SK-N-SH (cell line): ENCODE data around the gene RREB1. TPM values are rescaled to one million over a fixed set of nuclear protein-coding genes. Genes with fewer than 3 reads are reported as not detected.

Experiments used
- CTCF ChIA-PET: fragments of 300-600, 350-600 bp; formaldehyde crosslinking; extraction: SDS; loops from one replicate; lab custom pipeline; 2021; lab: Yijun Ruan, JAX
- POLR2A ChIA-PET: fragments of 350-600 bp; sonication (Branson Sonifier 250); formaldehyde crosslinking; extraction: SDS; loops from one replicate; lab custom pipeline; 2020; ENCODE audit warnings: antibody characterized with exemption, inconsistent platforms; lab: Yijun Ruan, JAX
- DNase-seq: peaks from one replicate; pipeline ENCODE4 v3.0.0; 2012
- H2AFZ ChIP-seq: fragments of 200-600 bp; sonication (generic); 2 replicates; pipeline ENCODE4 v1.8.1; 2016; ENCODE audit warnings: antibody characterized with exemption, mild to moderate bottlenecking, low read depth
- H3F3A ChIP-seq: fragments of 200-600 bp; sonication (generic); replicated peaks from 2 replicates; pipeline ENCODE3; 2016; ENCODE audit warnings: antibody characterized with exemption, mild to moderate bottlenecking; ENCODE audit not compliant: insufficient read depth
- H3K27ac ChIP-seq, 2 experiments: fragments of 200-500 bp in 1 of 2; fragments of 200-600 bp in 1 of 2; sonication (Bioruptor generic) in 1 of 2; sonication (generic), shearing (Covaris generic) in 1 of 2; 2 replicates each; pipeline versions ENCODE4 v1.5.1 to v1.6.1; 2014 to 2016; ENCODE audit warnings: low read depth in 2 of 2, inconsistent platforms in 1 of 2, low read length in 1 of 2, mild to moderate bottlenecking in 1 of 2, mixed read lengths in 1 of 2
- H3K27me3 ChIP-seq: fragments of 200-600 bp; sonication (generic), shearing (Covaris generic); 2 replicates; pipeline ENCODE4 v1.6.1; 2016; ENCODE audit warnings: mixed run types; ENCODE audit not compliant: insufficient read depth
- H3K36me3 ChIP-seq, 2 experiments: fragments of 200-500 bp in 1 of 2; fragments of 200-600 bp in 1 of 2; sonication (Bioruptor generic) in 1 of 2; sonication (generic) in 1 of 2; replicated peaks in 1 of 2; 2 replicates each; pipeline versions ENCODE3 to v1.5.1; 2014 to 2016; ENCODE audit warnings: low read length in 1 of 2, mild to moderate bottlenecking in 1 of 2; ENCODE audit not compliant: insufficient read depth in 2 of 2, control insufficient read depth in 1 of 2
- H3K4me1 ChIP-seq, 2 experiments: fragments of 200-500 bp in 1 of 2; fragments of 200-600 bp in 1 of 2; sonication (Bioruptor generic) in 1 of 2; sonication (generic), shearing (Covaris generic) in 1 of 2; 2 replicates each; pipeline versions ENCODE4 v1.5.1 to v1.6.1; 2014 to 2016; ENCODE audit warnings: low read depth in 1 of 2, low read length in 1 of 2, mixed run types in 1 of 2; ENCODE audit not compliant: insufficient read depth in 2 of 2, control insufficient read depth in 1 of 2
- H3K4me2 ChIP-seq: fragments of 200-600 bp; sonication (generic), shearing (Covaris generic); 2 replicates; pipeline ENCODE4 v1.6.1; 2017; ENCODE audit warnings: mixed run types
- H3K4me3 ChIP-seq, 2 experiments: fragments of 200-500 bp in 1 of 2; fragments of 200-600 bp in 1 of 2; sonication (Bioruptor generic) in 1 of 2; sonication (generic), shearing (Covaris generic) in 1 of 2; 2 replicates each; pipeline versions ENCODE4 v1.5.1 to v1.8.1; 2014 to 2016; ENCODE audit warnings: low read depth in 2 of 2, inconsistent platforms in 1 of 2, low read length in 1 of 2, mild to moderate bottlenecking in 1 of 2, mixed read lengths in 1 of 2, moderate library complexity in 1 of 2
- H3K79me2 ChIP-seq: fragments of 200-600 bp; sonication (generic); 2 replicates; pipeline ENCODE4 v1.8.1; 2017; ENCODE audit warnings: mild to moderate bottlenecking; ENCODE audit not compliant: insufficient read depth
- H3K9ac ChIP-seq: fragments of 200-600 bp; sonication (generic); 2 replicates; pipeline ENCODE4 v1.6.1; 2017; ENCODE audit warnings: mixed run types
- H3K9me2 ChIP-seq: fragments of 200-600 bp; sonication (generic); 2 replicates; pipeline ENCODE4 v1.6.1; 2017; ENCODE audit warnings: mixed run types
- H3K9me3 ChIP-seq: fragments of 200-600 bp; sonication (generic); 2 replicates; pipeline ENCODE4 v1.6.1; 2017; ENCODE audit warnings: mixed run types, mild to moderate bottlenecking, moderate library complexity
- H4K20me1 ChIP-seq: fragments of 200-600 bp; sonication (generic); 2 replicates; pipeline ENCODE4 v1.6.1; 2017; ENCODE audit warnings: mild to moderate bottlenecking, mixed run types; ENCODE audit not compliant: insufficient read depth
- EP300 ChIP-seq, 2 experiments: IDR thresholded peaks; 2 replicates each; pipeline versions ENCODE4 v1.4.0 to v1.6.1; 2012; ENCODE audit warnings: borderline replicate concordance in 1 of 2, low read depth in 1 of 2, low read length in 1 of 2
- EZH2phosphoT487 ChIP-seq: fragments of 200-600 bp; sonication (generic); IDR thresholded peaks from 2 replicates; pipeline ENCODE4 v1.6.1; 2017; ENCODE audit warnings: low read depth, mixed run types, mild to moderate bottlenecking, antibody characterized with exemption, moderate library complexity, borderline replicate concordance
- FOXJ3 ChIP-seq: sonication (generic); formaldehyde crosslinking; IDR thresholded peaks from 2 replicates; pipeline ENCODE4 v1.5.1; 2020; ENCODE audit warnings: mild to moderate bottlenecking, missing genetic modification reagents
- FOXM1 ChIP-seq: IDR thresholded peaks from 2 replicates; pipeline ENCODE4 v1.4.0; 2012; ENCODE audit warnings: low read depth, mild to moderate bottlenecking
- GABPA ChIP-seq: IDR thresholded peaks from 2 replicates; pipeline ENCODE4 v1.4.0; 2012; ENCODE audit warnings: low read depth, mild to moderate bottlenecking
- JUND ChIP-seq: IDR thresholded peaks from 2 replicates; pipeline ENCODE4 v1.4.0; 2012
- MEF2A ChIP-seq: IDR thresholded peaks from 2 replicates; pipeline ENCODE4 v1.4.0; 2012; ENCODE audit warnings: low read depth, borderline replicate concordance
- MXI1 ChIP-seq: IDR thresholded peaks from 2 replicates; pipeline ENCODE4 v1.6.1; 2012; ENCODE audit warnings: mild to moderate bottlenecking, low read depth, low read length, improper control_type of control experiment
- NFIC ChIP-seq: IDR thresholded peaks from 2 replicates; pipeline ENCODE4 v1.4.0; 2012; ENCODE audit warnings: borderline replicate concordance
- NRF1 ChIP-seq: IDR thresholded peaks from 2 replicates; pipeline ENCODE4 v1.6.1; 2012; ENCODE audit warnings: low read depth, mild to moderate bottlenecking, low read length
- POLR2AphosphoS5 ChIP-seq: IDR thresholded peaks from 2 replicates; pipeline ENCODE4 v1.6.1; 2012; ENCODE audit warnings: low read depth, low read length
- RCOR1 ChIP-seq: fragments of 150-350 bp; IDR thresholded peaks from 2 replicates; pipeline ENCODE4 v1.6.1; 2017; ENCODE audit warnings: antibody characterized with exemption, low read length
- REST ChIP-seq: IDR thresholded peaks from 2 replicates; pipeline ENCODE4 v1.6.1; 2012; ENCODE audit warnings: mild to moderate bottlenecking, low read depth, low read length, moderate library complexity
- RFX5 ChIP-seq: IDR thresholded peaks from 2 replicates; pipeline ENCODE4 v1.6.1; 2012; ENCODE audit warnings: mild to moderate bottlenecking, improper control_type of control experiment, low read length
- RXRA ChIP-seq: IDR thresholded peaks from 2 replicates; pipeline ENCODE4 v1.4.0; 2012; ENCODE audit warnings: low read depth, mild to moderate bottlenecking, borderline replicate concordance
- SMC3 ChIP-seq: IDR thresholded peaks from 2 replicates; pipeline ENCODE4 v1.6.1; 2012; ENCODE audit warnings: low read depth, low read length, improper control_type of control experiment
- TCF12 ChIP-seq: IDR thresholded peaks from 2 replicates; pipeline ENCODE4 v1.4.0; 2012
- TEAD4 ChIP-seq: IDR thresholded peaks from 2 replicates; pipeline ENCODE4 v1.4.0; 2012; ENCODE audit warnings: mild to moderate bottlenecking, borderline replicate concordance; ENCODE audit not compliant: insufficient read depth
- YY1 ChIP-seq: IDR thresholded peaks from 2 replicates; pipeline ENCODE4 v1.4.0; 2012; ENCODE audit warnings: low read depth, mild to moderate bottlenecking
- WGBS: methylation state at CpG from one replicate; pipeline ENCODE4 v1.1.6; 2017; ENCODE audit warnings: low lambda C conversion rate; 5-methylcytosine and 5-hydroxymethylcytosine counted together
- polyA plus RNA-seq, 3 experiments: library from polyadenylated mRNA; depleted of rRNA; stranded (reverse); fragments of >200 nt; gene quantifications; 2 replicates each; pipeline ENCODE4 v1.2.3, GENCODE V29; 2012
- TF ChIP-seq, protein P1 (sequence below): fragments of 200-600 bp; sonication (generic); IDR thresholded peaks from 2 replicates; pipeline ENCODE4 v1.6.1; 2017; ENCODE audit warnings: antibody characterized with exemption, mild to moderate bottlenecking, moderate library complexity
- TF ChIP-seq, protein P2 (sequence below): IDR thresholded peaks from 2 replicates; pipeline ENCODE4 v1.4.0; 2012; ENCODE audit warnings: low read depth, borderline replicate concordance

The RREB1 gene
- polyA plus RNA-seq, 1 of the 3 experiments (the other 2 are of a cell fraction) = 2.0 TPM

GRCh38 chr6:7127680-7128079 lies 19.9 kb downstream of the RREB1 start:
- H3K4me2 ChIP-seq = no peak overlapping the region
- no peaks in the 10 kb centered on the region for H3K4me1 ChIP-seq
- H3K27ac ChIP-seq = no peak overlapping the region
- no peak for DNase-seq
- ChIA-PET CTCF (no interaction called here), POLR2A (no interaction called here)
- H3K9me3 ChIP-seq = no peaks in the 10 kb centered on the region
- H4K20me1 ChIP-seq = peaks cover 55% of the 10 kb centered on the region
- no peak overlapping the region for H3K4me3 ChIP-seq
- H2AFZ ChIP-seq = no peak overlapping the region
- no peaks in the 10 kb centered on the region for H3K9me2 ChIP-seq
- WGBS = 49% methylated on average over 4 of the region's 5 CpGs
- H3K9ac ChIP-seq = no peak overlapping the region
- TF ChIP-seq FOXM1 (no peak), NRF1 (no peak), RCOR1 (no peak), MXI1 (no peak), MEF2A (no peak), SMC3 (no peak), POLR2AphosphoS5 (no peak), TEAD4 (no peak), RXRA (no peak), EZH2phosphoT487 (no peak), GABPA (no peak), YY1 (no peak), RFX5 (no peak)
- TF ChIP-seq, protein P1, sequence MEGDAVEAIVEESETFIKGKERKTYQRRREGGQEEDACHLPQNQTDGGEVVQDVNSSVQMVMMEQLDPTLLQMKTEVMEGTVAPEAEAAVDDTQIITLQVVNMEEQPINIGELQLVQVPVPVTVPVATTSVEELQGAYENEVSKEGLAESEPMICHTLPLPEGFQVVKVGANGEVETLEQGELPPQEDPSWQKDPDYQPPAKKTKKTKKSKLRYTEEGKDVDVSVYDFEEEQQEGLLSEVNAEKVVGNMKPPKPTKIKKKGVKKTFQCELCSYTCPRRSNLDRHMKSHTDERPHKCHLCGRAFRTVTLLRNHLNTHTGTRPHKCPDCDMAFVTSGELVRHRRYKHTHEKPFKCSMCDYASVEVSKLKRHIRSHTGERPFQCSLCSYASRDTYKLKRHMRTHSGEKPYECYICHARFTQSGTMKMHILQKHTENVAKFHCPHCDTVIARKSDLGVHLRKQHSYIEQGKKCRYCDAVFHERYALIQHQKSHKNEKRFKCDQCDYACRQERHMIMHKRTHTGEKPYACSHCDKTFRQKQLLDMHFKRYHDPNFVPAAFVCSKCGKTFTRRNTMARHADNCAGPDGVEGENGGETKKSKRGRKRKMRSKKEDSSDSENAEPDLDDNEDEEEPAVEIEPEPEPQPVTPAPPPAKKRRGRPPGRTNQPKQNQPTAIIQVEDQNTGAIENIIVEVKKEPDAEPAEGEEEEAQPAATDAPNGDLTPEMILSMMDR = no peak
- no peaks in the 10 kb centered on the region for H3K27me3 ChIP-seq
- H3F3A ChIP-seq = no peaks in the 10 kb centered on the region
- H3K79me2 ChIP-seq = peaks cover 99% of the 10 kb centered on the region
- peaks cover 0 to 4% of the 10 kb centered on the region in 2 experiments for H3K36me3 ChIP-seq

- Histone ChIP-seq H3K9me2 (no peaks in the 10 kb centered on the region), H3K36me3 (peaks cover 0 to 4% of the 10 kb centered on the region in 2 experiments), H3K27me3 (no peaks in the 10 kb centered on the region), H3K79me2 (peaks cover 96% of the 10 kb centered on the region), H3K4me3 (no peak overlapping the region), H3K9me3 (no peaks in the 10 kb centered on the region), H3K4me2 (no peak overlapping the region), H3K9ac (no peak overlapping the region), H3K4me1 (no peaks in the 10 kb centered on the region), H2AFZ (no peak overlapping the region), H3F3A (no peaks in the 10 kb centered on the region), H3K27ac (no peak overlapping the region), H4K20me1 (peaks cover 42% of the 10 kb centered on the region)
- DNase-seq = no peak
- ChIA-PET CTCF (no interaction called here), POLR2A (no interaction called here)
- 76% methylated on average over 4 of the region's 6 CpGs for WGBS
- TF ChIP-seq, protein P2, sequence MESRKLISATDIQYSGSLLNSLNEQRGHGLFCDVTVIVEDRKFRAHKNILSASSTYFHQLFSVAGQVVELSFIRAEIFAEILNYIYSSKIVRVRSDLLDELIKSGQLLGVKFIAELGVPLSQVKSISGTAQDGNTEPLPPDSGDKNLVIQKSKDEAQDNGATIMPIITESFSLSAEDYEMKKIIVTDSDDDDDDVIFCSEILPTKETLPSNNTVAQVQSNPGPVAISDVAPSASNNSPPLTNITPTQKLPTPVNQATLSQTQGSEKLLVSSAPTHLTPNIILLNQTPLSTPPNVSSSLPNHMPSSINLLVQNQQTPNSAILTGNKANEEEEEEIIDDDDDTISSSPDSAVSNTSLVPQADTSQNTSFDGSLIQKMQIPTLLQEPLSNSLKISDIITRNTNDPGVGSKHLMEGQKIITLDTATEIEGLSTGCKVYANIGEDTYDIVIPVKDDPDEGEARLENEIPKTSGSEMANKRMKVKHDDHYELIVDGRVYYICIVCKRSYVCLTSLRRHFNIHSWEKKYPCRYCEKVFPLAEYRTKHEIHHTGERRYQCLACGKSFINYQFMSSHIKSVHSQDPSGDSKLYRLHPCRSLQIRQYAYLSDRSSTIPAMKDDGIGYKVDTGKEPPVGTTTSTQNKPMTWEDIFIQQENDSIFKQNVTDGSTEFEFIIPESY = no peak
- TF ChIP-seq REST = no peak
- no peak for TF ChIP-seq TCF12
- TF ChIP-seq JUND = no peak
- no peak for TF ChIP-seq EP300 (IDR thresholded peaks at IDR 0.05; ENCODE audit: borderline replicate concordance in 1 of 2, low read depth in 1 of 2, low read length in 1 of 2)
- no peak for TF ChIP-seq FOXJ3 (CRISPR knock-in tag)
- no peak for TF ChIP-seq RFX5
- TF ChIP-seq, protein P1 = no peak
- no peak for TF ChIP-seq SMC3
- no peak for TF ChIP-seq FOXM1
- TF ChIP-seq NFIC = no peak
These were observed 21.6 kb downstream of the RREB1 start for GRCh38 chr6:7129360-7129759.
